Fibroblast of skin of left biceps (primary cell): ENCODE measurements around the gene TGFB3.
A peak's percentile ranks its signal among the peaks of the same experiment; 100 is the strongest.
"Not testable (repeated sequence)": the region's sequence is repeated elsewhere in the genome, so short reads cannot be mapped to it uniquely, and the experiment has no call there.

ENCODE experiments used
- DNase-seq, 2 experiments: peaks; one replicate each; pipeline ENCODE4 v3.0.0-alpha.2; 2013; ENCODE audit warnings: low read depth in 2 of 2

The TGFB3 gene

GRCh38 chr14:75960231-75960630 is 21.6 kb downstream of the TGFB3 start:
- no peak for DNase-seq

GRCh38 chr14:75959031-75959430 is 22.8 kb downstream of the TGFB3 start:
- no peak for DNase-seq

GRCh38 chr14:75952489-75952888 is 29.3 kb downstream of the TGFB3 start:
- no peak for DNase-seq

- no peak for DNase-seq
These were observed 35.0 kb downstream of the TGFB3 start for GRCh38 chr14:75946785-75947184.

GRCh38 chr14:75944607-75945241 is 37.1 kb downstream of the TGFB3 start:
- no peak for DNase-seq

- DNase-seq = peak in 1 of 2 experiments; percentile 3
These were observed 40.8 kb downstream of the TGFB3 start for GRCh38 chr14:75941030-75941429.

GRCh38 chr14:75939200-75939599 is 42.6 kb downstream of the TGFB3 start:
- DNase-seq = no peak

GRCh38 chr14:75934998-75935628 is 46.7 kb downstream of the TGFB3 start:
- DNase-seq = no peak

- no peak for DNase-seq
These were observed 48.0 kb downstream of the TGFB3 start for GRCh38 chr14:75933712-75934296.

GRCh38 chr14:75928690-75929181 is 53.1 kb downstream of the TGFB3 start:
- DNase-seq = peak in 1 of 2 experiments; percentile 5

GRCh38 chr14:75927564-75928087 is 54.2 kb downstream of the TGFB3 start:
- no peak for DNase-seq

GRCh38 chr14:75926431-75927115 is 55.2 kb downstream of the TGFB3 start:
- DNase-seq = no peak

GRCh38 chr14:75925141-75925840 is 56.5 kb downstream of the TGFB3 start:
- not testable (repeated sequence) for DNase-seq

GRCh38 chr14:75920421-75920820 is 61.4 kb downstream of the TGFB3 start:
- not testable (repeated sequence) for DNase-seq

GRCh38 chr14:75917946-75918335 is 63.9 kb downstream of the TGFB3 start:
- DNase-seq = no peak

- DNase-seq = no peak
These were observed 64.4 kb downstream of the TGFB3 start for GRCh38 chr14:75917322-75917945.

GRCh38 chr14:75915045-75915444 is 66.8 kb downstream of the TGFB3 start:
- DNase-seq = no peak

GRCh38 chr14:75913183-75913582 is 68.6 kb downstream of the TGFB3 start:
- no peak for DNase-seq

GRCh38 chr14:75911883-75912282 is 69.9 kb downstream of the TGFB3 start:
- no peak for DNase-seq

- no peak for DNase-seq
These were observed 71.7 kb downstream of the TGFB3 start for GRCh38 chr14:75910048-75910447.

GRCh38 chr14:75909630-75910029 is 72.2 kb downstream of the TGFB3 start:
- DNase-seq = no peak
